ENCODE data around the gene ACTN3.
"Not testable (repeated sequence)": the region's sequence is repeated elsewhere in the genome, so short reads cannot be mapped to it uniquely, and the experiment has no call there.

ACTN3 gene

DNA sequence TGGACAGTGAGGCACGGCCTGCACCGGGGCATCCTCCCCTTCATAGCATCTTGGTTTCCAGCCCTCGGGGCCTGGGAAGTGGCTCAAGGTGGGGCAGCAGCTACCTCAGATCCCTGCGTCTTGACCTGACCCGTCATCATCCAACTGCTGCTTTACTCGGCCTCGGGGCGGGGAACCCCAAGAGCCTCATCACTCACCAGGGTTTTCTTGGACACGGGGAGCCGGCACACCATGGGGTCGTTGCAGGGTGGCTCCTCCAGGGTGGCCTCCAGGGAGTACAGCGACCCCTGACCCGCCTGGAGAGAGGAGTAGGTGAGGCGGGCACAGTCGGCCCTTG lies 21.1 kb downstream of the ACTN3 start:
- DNase-seq = no peak

DNA sequence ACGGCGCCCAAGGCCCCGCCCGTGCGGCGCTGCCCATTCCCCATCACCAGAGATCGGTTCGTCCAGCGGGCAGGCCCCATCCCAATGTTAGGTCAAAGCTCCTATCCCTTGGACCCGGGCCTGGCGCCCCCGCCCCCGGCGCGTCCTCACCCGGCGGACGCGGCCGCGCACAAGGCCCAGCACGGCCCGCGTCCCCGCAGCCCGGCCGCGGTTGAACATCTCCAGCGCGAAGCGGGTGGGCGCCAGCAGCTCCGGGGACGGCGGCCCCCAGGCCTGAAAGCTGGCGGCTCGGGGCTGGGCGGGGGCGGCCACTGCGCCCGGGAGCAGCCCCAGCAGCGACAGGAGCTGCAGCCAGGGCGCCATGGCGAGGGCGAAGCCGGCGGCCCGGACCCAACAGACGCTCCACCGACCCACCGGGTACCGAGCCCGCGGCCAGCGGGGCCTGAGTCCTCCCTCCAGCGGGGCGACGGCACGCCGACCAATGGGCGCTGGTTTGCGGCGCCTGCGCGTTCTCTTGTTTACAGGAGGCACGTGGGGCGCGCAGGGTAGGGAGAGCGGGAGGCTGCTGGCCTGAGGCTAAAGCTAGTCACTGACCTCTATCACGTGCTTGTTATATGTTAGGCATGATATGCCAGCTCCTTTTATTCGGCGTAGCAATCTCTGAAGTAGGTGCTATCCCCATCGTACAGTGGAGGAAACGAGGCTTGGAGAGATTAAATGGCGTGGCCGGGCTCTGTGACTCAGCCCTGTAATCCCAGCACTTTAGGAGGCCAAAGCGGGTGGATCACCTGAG lies 21.6 kb downstream of the ACTN3 start, which contains the start of gene CTSF:
Gene CTSF (minus strand): TSS at position 483 of the 793 bp plus-strand sequence. CDS start 120 bp downstream, at position 363.
- DNase-seq = peak; percentile 11

DNA sequence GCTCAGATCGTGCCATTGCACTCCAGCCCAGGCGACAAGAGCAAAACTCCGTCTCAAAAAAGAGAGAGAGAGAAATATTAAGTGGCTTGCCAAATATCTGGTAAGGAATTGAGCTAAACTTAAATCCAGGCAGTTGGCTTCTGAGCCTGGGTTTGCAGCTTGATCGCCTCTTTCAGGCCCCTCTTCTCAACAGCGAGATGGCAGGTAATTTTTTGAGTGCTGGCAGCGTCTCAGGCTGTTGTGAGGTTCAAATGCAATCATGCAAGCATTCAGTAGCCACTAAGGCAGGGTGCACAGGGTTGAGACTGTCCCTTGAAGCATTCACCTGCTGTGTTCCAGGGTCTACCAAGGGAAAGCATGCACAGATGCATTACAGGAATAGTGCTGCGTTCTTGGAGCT lies 22.4 kb downstream of the ACTN3 start:
- no peak for DNase-seq

DNA sequence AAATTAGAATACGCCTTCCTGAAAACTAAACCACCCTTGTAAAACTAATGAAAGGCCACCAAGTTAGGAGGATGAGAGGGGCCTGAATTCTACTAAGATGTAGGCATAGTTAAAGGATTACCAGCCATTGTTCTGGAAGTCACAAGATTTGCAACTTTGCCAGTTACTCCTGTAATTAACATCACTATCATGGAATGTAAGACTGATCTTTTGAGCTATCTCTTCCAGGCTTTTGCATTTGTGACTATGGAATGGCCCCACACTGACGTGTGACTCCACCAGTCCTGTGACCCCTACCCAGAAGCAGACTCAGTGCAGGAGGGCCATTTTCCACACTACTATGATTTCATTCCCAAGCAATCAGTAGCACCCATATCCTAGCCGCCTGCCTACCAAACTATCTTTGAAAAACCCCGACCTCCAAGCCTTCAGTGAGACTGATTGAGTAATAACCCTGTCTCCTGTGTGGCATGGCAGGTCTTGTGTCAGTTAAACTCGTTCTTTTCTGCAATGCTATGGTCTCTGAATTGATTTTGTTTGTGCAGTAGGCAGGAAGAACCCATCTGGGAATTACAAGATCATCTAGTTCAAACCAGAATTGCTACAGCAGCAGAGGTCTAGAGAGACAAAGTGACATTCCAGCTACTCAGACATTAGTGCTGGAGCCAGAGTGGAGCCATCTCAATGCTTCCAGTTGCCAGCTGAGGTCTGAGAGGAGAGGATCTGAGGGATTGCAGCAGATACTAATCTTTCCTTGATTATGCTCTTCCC lies 23.6 kb downstream of the ACTN3 start:
- DNase-seq = no peak

DNA sequence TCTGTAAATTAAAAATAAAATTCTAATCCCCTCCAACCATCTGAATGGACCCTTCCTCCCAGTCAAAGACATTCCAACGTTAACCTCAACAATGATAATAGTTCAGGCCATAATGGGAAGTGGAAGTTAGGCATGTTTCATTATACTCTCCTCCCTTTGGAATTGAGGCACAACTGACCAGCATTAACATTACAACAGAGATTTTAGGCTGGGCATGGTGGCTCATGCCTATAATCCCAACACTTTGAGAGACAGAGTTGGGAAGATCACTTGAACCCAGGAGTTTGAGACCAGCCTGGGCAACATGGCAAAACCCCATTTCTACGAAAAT lies 24.1 kb downstream of the ACTN3 start:
- DNase-seq = no peak

DNA sequence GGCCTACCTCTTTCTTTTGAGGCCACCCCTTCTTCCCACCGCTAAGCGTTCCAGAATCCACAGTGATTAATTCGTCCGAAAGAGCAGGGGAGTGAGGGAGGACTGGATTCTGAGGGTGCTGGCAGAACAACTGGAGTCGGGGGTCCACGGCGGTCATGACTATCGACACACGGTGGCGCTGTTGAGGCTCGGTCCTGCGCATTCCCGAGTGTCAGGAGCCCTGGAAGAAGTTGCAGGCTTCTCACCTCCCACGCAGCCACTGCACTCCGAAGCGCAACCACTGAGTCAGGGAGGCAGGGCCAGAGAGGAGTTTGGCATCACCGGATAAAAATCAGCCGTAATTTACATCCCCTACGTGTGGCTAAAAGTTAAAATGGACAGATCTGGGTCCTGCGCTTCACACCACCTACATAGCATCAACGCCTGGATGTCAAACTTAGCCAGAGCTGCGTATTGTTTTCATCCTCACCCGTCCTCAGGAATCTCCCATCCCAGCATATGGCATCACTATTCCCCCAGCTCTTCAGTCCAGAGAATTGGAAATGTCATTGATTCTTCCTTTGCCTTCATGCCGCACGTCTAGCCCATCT lies 32.4 kb downstream of the ACTN3 start:
- peak; percentile 67 for DNase-seq

DNA sequence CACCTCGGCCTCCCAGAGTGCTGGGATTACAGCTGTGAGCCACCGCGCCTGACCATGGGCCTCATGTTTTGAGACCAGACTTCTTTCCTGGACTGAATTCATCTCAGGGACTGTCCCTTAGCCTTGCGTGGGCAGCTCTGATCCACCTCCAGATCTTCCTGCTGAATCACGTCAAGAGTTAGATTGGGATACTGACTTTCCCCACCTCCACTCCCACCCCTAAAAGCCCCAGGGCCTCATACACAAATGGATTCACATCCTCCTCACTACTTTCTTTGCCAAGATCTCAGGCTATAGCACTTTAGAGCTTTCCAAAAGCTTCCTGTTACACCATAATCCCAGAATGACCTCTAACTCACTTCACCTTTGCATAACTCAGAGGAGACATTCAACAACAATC lies 34.1 kb downstream of the ACTN3 start:
- no peak for DNase-seq

DNA sequence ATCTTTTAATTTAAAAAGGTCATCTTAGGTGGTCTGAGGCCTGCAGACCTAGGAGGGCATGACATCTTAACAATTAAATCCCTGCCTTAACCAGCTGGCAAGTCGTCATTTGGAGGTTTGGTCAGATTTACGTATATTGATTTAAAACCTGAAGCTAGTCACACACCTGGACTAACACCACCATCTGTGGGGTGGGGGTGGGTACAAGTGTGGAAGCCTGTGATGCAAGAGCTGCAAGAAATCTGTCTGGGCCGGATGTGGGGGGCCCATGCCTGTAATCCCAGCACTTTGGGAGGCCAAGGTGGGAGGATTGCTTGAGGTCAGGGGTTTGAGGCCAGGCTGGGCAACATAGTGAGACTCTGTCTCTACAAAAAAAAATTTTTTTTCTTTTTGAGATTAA lies 34.6 kb downstream of the ACTN3 start:
- DNase-seq = no peak

DNA sequence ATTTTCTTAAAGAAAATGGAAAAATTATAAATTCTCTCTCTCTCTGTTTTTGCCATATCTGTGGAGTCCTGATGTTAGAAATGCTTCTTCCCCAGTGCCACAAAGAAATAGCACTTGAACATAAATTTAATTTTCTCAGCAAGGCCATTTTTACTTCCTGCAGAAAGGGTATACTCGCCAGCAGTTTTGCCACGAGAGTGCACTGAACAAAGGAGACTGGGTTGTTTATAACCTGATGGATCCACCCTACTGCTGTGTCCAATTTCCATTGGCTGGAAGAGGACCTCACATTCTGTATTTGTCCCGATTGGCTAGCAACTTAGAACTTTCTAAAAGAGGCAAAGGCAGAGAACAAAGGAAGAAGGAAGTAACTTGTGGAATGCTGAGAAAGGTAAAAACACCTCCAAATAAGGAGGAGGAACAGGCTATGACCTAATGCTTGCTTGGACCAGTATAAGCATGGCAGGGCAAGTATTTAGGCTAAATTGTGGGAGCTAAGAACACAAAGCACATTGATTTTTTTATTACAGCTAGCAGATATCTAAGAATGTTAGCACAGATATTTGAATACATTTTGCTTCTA lies 36.0 kb downstream of the ACTN3 start:
- not testable (repeated sequence) for DNase-seq

DNA sequence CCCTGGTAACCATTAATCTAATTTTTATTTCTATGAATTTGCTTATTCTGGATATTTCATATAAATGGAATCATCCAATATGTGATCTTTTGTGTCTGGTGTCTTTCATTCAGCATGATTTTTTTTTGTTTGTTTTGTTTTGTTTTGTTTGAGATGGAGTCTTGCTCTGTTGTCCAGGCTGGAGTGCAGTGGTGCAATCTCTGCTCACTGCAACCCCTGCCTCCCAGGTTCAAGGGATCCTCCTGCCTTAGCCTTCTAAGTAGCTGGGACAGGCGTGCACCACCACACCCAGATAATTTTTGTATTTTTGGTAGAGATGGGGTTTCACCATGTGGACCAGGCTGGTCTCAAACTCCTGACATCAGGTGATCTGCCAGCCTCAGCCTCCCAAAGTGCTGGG lies 38.7 kb downstream of the ACTN3 start:
- not testable (repeated sequence) for DNase-seq

DNA sequence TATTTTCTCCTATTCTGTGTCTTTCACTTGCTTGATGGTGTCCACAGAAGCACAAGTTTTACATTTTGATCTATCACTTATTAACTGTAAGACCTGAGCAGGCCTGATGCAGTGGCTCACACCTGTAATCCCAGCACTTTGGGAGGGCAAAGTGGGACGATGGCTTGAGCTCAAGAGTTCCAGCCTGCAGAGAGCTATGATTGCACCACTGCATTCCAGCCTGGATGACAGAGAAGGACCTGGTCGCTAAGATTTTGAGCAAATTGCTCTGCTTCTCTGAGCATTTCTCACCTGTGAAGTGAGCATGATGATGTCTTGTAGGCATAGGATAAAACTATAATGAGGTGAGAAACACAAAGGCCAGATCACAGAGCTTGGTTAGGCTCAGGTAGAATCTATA lies 39.4 kb downstream of the ACTN3 start:
- DNase-seq = no peak

DNA sequence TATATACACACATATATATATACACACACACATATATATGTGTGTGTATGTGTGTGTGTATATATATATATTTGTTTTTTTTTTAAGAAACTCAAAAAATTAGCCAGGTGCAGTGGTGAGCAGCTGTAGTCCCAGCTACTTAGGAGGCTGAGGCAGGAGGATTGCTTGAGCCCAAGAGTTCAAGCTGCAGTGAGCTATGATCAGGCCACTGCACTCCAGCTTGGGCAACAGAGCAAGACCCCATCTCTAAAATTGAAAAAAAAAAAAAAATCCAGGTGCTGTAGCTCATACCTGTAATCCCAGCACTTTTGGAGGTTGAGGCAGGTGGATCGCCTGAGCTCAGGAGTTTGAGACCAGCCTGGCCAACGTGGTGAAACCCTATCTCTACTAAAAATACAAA lies 42.6 kb downstream of the ACTN3 start:
- not testable (repeated sequence) for DNase-seq

DNA sequence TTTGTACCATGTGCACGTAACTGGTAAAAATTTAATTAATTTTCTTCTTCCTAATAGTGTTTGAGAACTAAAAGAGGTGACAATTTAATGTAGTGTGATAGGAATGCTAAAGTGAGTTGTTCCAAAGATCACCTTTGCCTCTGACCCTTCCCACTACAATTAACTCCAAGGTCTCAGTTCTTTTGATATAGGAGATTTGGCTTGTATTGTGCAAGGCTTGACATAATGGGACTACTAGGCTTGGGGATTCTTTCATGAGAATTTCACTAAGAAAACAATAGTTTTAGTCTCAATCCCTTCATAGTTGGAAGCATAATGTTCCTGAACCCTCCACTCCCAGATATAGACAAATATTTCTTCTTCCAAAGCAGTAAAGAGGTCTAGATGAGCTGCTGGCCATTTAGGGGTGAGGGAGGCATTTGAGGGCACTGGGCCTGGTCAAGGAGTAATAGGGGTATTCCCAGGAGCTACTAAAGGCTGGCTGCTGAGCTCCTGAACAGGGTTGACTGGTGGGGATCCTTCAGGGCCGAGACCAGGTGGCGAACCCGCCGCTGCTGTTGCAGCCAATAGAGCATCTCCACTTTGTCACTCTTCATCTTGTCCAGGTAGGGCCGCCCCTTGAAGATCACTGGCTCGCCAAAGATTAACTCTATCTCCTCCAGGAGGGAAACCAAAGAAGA lies 43.4 kb downstream of the ACTN3 start:
- no peak for DNase-seq

DNA sequence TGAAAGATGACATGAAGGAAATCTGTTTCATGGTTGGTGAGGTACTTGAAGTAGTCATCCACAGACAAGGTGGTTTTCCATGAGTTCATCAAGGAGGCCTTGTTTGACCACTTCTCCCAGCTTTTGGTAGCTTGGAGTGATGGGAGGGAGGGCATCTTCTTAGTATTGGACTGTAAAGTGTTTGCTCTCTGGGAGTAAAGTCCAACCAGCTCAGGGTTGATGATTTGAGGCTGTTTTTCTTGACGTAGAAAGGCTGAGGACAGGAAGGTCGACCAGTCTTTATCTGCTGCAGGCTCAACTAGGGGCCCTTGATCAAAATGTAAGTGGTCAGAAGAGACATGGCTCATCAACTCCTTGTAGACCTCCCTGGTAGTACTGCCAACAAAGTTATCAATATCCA lies 44.5 kb downstream of the ACTN3 start:
- no peak for DNase-seq

DNA sequence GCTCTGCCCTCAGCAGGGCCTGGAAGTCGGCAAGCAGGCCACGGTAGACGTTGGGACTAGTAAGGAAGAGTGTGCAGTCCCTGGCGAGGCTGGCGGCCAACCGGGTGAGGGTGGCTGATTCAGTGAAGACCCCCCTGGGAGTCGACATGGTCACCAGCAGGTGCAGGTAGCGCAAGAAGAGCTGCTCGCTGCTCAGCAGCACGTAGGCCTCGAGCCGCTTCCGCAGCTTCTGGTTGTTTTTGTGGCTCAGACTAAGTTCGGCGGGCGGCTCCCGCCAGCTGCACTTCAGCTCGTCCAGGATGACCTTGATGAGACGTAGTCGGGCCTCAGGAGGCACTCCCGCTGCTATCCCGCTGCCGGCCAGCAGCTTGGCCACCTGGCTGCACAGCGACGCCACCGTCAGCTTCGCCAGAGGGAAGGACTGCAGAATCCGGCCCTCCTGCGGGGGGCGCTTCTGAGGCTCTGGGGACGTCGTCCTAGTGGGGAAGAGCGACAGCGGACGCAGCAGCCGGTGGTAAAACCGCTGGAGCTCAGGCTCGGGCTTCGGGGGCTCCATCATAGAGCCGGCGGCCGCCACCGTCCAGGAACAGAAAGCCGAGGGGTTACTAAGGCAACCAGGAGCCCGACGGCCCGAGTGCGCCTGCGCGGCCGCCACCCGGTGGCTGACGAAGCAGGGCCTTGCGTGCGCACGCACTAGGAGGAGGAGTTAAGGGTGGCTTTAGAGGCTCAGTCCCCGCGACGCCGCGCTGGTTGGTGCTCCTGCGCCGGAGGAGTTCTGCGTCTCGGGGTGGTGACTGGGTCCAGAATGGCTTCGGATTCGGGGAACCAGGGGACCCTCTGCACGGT lies 46.0 kb downstream of the ACTN3 start, which contains the start of the genes CCDC87 and CCS:
Gene CCDC87 (minus strand): TSS at position 607 of the 846 bp plus-strand sequence. CDS start 48 bp downstream, at position 559.
Gene CCS (plus strand): TSS at position 729 of the 846 bp plus-strand sequence. CDS start 77 bp downstream, at position 806.
- DNase-seq = peak; percentile 90

DNA sequence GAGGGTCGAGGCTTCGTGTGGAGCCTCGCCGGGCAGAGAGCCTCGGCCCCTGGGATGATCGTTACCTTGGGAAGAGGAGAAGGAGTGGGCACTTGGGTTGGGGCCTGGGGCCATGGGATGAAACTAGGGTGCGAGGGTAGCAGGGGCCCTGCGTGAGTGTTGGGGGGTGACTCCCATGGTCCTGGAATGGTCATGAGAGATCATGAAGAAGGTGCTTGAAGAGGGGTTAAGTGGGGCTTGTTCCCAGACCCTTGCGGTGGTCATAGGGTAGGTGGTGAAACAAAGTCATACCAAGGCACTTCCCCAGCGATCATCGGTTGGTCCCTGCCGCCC lies 46.6 kb downstream of the ACTN3 start:
- DNase-seq = no peak

DNA sequence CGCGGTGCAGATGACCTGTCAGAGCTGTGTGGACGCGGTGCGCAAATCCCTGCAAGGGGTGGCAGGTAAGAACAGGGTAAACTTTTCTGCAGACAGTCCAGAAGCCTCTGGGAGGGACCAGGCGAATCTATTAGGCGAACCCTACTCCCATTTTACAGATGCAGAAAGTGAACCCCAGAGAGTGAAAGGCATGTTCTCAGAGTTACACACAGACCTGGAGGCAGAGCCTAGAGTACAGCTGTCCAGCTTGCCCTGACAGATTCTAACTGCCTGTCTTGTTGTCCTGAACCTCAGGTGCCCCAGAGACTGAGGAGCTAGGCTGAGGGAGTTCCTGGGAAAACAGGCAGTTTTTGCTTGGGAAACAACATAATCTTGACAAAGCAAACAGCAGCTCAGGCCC lies 46.9 kb downstream of the ACTN3 start:
- no peak for DNase-seq

DNA sequence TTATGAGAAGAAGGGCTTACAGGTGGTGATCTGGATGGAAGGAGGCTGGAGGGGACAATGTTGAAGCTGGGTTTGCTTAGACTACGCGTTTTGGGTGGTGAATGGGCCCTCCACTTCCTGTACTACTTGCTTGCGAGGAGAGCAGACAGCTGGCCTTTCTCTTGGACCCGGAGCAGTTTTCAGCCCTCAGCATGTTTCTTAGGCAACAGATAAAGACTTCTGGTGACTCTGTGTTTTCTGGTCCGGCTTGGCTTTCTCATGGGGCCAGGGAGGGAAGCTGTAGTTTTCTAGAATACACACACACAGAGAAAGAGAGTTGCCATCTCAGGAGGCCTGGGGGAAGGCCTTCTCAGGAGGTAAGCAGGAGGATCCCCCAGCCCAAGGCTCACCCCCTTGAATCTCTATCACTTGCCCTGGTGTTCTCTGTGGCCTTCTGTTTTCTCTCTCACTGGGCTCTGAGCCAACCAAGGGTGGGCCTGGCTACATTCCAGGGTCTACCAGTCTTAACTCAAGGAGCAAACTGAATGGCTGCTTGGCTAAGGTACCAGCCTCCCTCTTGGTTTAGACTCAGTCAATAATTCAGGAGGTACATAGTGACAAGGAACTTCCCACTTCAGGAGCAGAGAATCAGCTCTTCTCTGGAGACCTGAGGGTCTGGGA lies 48.7 kb downstream of the ACTN3 start:
- DNase-seq = no peak

DNA sequence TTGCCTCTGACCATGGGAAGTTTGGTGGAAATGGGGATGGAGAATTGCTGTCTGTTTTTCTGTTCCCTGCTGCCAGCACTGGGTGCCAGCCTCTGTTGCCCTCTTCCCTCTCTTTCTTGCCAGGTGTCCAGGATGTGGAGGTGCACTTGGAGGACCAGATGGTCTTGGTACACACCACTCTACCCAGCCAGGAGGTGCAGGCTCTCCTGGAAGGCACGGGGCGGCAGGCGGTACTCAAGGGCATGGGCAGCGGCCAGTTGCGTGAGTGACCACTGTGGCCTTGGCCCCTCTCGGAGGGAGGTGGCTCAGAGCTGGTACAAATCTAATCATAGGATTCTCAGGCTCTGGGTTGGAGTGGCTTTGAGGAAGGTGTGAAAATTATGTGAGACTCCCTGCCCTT lies 52.3 kb downstream of the ACTN3 start:
- no peak for DNase-seq

DNA sequence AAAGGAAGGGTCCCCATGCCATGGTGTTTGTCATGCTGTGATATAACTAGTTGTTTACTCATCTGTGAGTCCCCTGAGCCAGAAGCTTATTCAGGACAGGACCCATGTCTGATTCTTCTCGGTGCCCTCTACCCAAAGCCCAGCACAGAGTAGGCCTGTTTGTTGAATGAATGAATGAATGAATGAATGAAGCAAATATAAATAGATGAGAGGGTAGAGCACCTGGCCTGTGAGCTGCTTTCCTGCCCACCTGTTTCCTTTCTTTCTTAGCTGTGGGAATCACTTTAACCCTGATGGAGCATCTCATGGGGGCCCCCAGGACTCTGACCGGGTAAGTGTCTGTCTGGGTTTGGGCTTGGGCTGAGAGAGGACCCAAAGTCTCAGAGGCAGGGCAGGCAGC lies 53.5 kb downstream of the ACTN3 start:
- DNase-seq = no peak

DNA sequence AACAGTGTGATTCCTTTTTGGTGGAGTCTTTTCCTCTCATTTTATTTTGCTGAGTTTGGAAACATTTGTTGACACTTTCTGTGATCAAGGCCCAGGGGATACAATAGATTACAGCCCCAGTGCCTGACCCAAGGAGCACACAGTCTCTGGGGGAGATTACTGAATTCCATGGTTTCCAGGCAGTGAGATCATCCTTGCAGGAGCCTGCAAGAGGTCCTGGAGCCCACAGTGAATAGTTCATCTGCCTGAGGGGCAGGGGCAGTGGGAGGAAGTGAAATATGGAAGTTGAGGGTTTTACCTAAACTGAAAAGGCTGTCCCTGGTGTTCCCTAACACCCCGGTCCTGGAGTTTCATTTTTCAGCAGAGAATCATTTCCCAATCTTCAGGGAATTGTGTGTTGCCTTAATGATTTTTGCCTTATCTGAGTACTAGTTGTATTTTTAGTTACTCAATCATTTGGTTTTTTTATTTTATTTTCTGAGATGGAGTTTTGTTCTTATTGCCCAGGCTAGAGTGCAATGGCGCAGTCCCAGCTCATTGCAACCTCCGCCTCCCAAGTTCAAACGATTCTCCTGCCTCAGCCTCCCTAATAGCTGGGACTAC lies 54.0 kb downstream of the ACTN3 start:
- no peak for DNase-seq

All from kidney glomerular epithelial cell (primary cell).